Testis (tissue), 3 donors: ENCODE results near the gene FASLG. TPM values are rescaled to one million over a fixed set of nuclear protein-coding genes. Genes with fewer than 3 reads are reported as not detected.

Experiments used
- DNase-seq: peaks from one replicate; pipeline ENCODE4 v3.0.0-alpha.2; 2019
- H3K27ac ChIP-seq, 2 donors: fragments of 200-600 bp; sonication (generic); one replicate each; pipeline ENCODE4 v1.5.1; 2019
- H3K27me3 ChIP-seq: fragments of 200-600 bp; sonication (generic); one replicate; pipeline ENCODE4 v1.5.1; 2019
- H3K36me3 ChIP-seq: fragments of 200-600 bp; sonication (generic); one replicate; pipeline ENCODE4 v1.5.1; 2017; ENCODE audit warnings: low read depth; ENCODE audit errors: missing control alignments
- H3K4me1 ChIP-seq: fragments of 200-600 bp; sonication (generic); one replicate; pipeline ENCODE4 v1.5.1; 2019
- H3K4me3 ChIP-seq, 2 donors: fragments of 200-600 bp; sonication (generic); one replicate each; pipeline ENCODE4 v1.5.1; 2017 to 2019
- H3K9me3 ChIP-seq: fragments of 200-600 bp; sonication (generic); one replicate; pipeline ENCODE4 v1.5.1; 2017
- CTCF ChIP-seq, 3 experiments: fragments of 450-650 bp in 2 of 3; fragments of 200-600 bp in 1 of 3; sonication (generic) in 1 of 3; IDR thresholded peaks; one replicate each; pipeline ENCODE4 v1.5.1; 2016 to 2019; ENCODE audit warnings: antibody characterized with exemption in 3 of 3, mild to moderate bottlenecking in 2 of 3, moderate library complexity in 1 of 3
- POLR2A ChIP-seq: fragments of 450-650 bp; IDR thresholded peaks from one replicate; pipeline ENCODE4 v1.6.1; 2017; ENCODE audit warnings: antibody characterized with exemption, mild to moderate bottlenecking, moderate library complexity
- WGBS, 2 donors: methylation state at CpG; one replicate each; pipeline ENCODE4 v1.1.5; 2018; 5-methylcytosine and 5-hydroxymethylcytosine counted together
- intact Hi-C: fragments of 100-400 bp; cut with DNase I; formaldehyde crosslinking; loops from one replicate; pipeline ENCODE4 v1.15.1; 2023; ENCODE audit warnings: low total_unique reads
- polyA plus RNA-seq: library from polyadenylated mRNA; stranded (reverse); fragments of 350-450 nt; fragmentation: Illumina TruSeq; extraction: RNeasy Lipid Tissue Mini Kit (QIAGEN cat#74804); gene quantifications from one replicate; pipeline ENCODE4 v1.2.3, GENCODE V29; 2014; ENCODE audit warnings: low read depth, low replicate concordance; ENCODE audit not compliant: insufficient read depth
- total RNA-seq, 2 donors: library from RNA; depleted of rRNA; stranded (reverse); fragments of >200 nt; gene quantifications; one replicate each; pipeline ENCODE4 v1.2.3, GENCODE V29; 2016

The FASLG gene
- total and polyA plus RNA-seq, 3 donors from 2014 or later = not detected

DNA sequence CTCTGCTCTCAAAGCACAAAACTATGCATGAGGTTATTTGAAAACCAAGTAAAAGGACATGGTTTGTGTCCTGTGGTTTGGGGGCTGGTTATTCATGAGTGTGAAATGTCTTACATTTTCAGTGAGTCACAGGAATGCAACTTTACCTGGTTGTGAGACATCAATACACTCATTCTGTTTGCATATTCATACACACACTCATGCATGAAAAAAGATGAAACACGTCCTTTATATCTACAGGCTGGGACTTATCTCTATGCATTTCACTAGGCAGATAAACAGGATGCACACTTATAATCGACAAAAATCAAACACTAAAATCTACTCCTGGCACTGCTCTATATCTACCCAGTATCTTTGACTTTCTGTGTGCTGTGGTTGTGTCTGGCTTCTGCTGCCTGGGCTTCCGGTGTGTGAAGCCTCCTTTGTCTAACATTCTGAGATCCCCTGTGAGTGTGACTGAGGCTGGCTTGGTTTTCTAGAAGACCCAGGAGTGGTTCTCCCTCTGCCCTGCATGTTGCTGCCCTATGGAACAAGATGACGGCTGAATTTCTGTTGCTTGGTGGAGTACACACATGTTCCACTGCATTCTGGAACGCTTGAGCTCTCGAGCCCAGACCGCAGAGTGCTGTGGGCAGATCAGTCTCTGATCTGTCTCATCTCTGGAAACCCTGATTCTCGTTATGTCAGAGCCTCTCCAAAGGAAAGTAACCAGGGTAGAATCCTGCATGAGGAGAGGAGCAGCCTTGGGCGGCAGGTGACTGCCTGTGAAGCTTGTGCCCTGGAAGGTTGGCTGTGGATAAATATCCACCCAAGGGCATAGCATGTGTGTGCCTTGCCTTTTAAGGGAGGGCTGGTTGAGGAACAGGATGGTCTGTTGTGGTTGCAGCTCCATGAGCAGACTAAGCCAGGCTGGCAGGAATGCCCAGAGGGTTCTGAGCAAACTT is 19.7 kb upstream of the FASLG start:
- Histone ChIP-seq H3K4me3 (no peak overlapping the region), H3K36me3 (no peaks in the 10 kb centered on the region), H3K9me3 (no peaks in the 10 kb centered on the region), H3K27me3 (no peaks in the 10 kb centered on the region), H3K4me1 (no peaks in the 10 kb centered on the region), H3K27ac (no peak overlapping the region)
- DNase-seq = no peak
- 82 to 84% methylated on average over 8 to 9 of the region's 9 CpGs for WGBS, 2 donors
- TF ChIP-seq POLR2A = no peak
- no peak for TF ChIP-seq CTCF (IDR thresholded peaks at IDR 0.05)
- intact Hi-C loops = no loop called here

- intact Hi-C loops = no loop called here
- H3K4me3 ChIP-seq = no peak overlapping the region
- no peaks in the 10 kb centered on the region for H3K9me3 ChIP-seq
- H3K36me3 ChIP-seq = no peaks in the 10 kb centered on the region
- no peak overlapping the region for H3K27ac ChIP-seq
- TF ChIP-seq POLR2A (no peak), CTCF (IDR thresholded peaks at IDR 0.05) (no peak)
- 85 to 86% methylated on average over 8 of the region's 8 CpGs for WGBS, 2 donors
- no peak for DNase-seq
- H3K27me3 ChIP-seq = no peaks in the 10 kb centered on the region
- H3K4me1 ChIP-seq = no peaks in the 10 kb centered on the region
Measured at GRCh38 chr1:172640111-172640510, 18.8 kb upstream of the FASLG start.

DNA sequence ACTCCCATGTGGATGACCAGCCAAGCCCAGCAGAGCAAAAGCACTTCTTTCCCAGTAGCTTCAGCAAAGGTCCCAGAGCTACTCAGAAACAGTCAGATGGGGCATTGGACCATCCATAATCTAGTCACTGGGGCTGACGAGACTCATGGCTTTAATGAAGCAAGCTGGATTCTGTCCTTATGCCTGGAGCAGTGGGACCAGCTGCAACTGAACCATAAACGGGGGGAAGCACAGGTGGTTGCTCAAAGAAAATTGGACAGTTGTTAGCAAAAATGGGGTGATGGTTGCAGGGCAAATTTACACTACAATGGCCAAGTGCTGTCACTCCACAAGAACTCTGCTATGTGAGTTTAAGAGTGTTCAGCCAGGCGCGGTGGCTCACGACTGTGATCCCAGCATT is 17.4 kb upstream of the FASLG start:
- H3K27ac ChIP-seq = no peak overlapping the region
- TF ChIP-seq POLR2A = no peak
- TF ChIP-seq CTCF (IDR thresholded peaks at IDR 0.05) = no peak
- no peaks in the 10 kb centered on the region for H3K27me3 ChIP-seq
- DNase-seq = no peak
- H3K9me3 ChIP-seq = no peaks in the 10 kb centered on the region
- 76 to 78% methylated on average over 5 of the region's 5 CpGs for WGBS, 2 donors
- H3K4me1 ChIP-seq = no peaks in the 10 kb centered on the region
- H3K4me3 ChIP-seq = no peak overlapping the region
- H3K36me3 ChIP-seq = no peaks in the 10 kb centered on the region
- intact Hi-C loops = no loop called here

- TF ChIP-seq POLR2A = no peak
- TF ChIP-seq CTCF (IDR thresholded peaks at IDR 0.05) = no peak
- no peaks in the 10 kb centered on the region for H3K27me3 ChIP-seq
- 51 to 62% methylated on average over 6 of the region's 6 CpGs for WGBS, 2 donors
- intact Hi-C loops = no loop called here
- H3K4me1 ChIP-seq = no peaks in the 10 kb centered on the region
- DNase-seq = no peak
- no peaks in the 10 kb centered on the region for H3K36me3 ChIP-seq
- no peak overlapping the region for H3K4me3 ChIP-seq
- no peak overlapping the region for H3K27ac ChIP-seq
- no peaks in the 10 kb centered on the region for H3K9me3 ChIP-seq
Measured at GRCh38 chr1:172642970-172643369, 15.9 kb upstream of the FASLG start.

DNA sequence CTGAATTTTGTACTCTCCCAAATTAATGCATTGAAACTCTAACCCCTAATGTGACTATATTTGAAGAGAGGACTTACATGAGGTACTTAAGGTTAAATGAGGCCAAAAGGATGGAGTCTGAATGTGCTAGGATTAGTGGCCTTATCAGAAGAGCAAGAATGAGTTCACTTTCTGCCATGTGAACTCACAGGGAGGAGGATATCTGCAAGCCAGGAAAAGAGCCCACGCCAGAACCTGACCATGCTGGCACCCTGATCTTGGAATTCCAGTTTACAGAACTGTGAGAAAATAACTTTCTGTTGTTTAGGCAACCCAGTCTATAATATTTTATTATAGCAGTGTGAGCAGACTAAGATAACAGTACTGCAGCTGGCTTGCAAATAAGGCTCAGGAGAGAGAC is 12.2 kb upstream of the FASLG start:
- DNase-seq = no peak
- Histone ChIP-seq H3K27ac (no peak overlapping the region), H3K4me3 (no peak overlapping the region), H3K36me3 (no peaks in the 10 kb centered on the region), H3K9me3 (no peaks in the 10 kb centered on the region), H3K27me3 (no peaks in the 10 kb centered on the region), H3K4me1 (no peaks in the 10 kb centered on the region)
- TF ChIP-seq POLR2A = no peak
- TF ChIP-seq CTCF (IDR thresholded peaks at IDR 0.05) = no peak
- intact Hi-C loops = no loop called here
- WGBS, 2 donors = 54 to 64% methylated on average over 1 of the region's 1 CpG
